HG02884 (cell line): Measurements from ENCODE around the gene MAPRE3.
"Not testable (repeated sequence)": the region's sequence is repeated elsewhere in the genome, so short reads cannot be mapped to it uniquely, and the experiment has no call there.

ENCODE experiments used
- ATAC-seq: cut with Tn5 transposase; IDR thresholded peaks from one replicate; pipeline ENCODE4 v1.9.1; 2021; ENCODE audit warnings: mild to moderate bottlenecking, moderate library complexity; ENCODE audit not compliant: unreplicated experiment

The MAPRE3 gene

DNA sequence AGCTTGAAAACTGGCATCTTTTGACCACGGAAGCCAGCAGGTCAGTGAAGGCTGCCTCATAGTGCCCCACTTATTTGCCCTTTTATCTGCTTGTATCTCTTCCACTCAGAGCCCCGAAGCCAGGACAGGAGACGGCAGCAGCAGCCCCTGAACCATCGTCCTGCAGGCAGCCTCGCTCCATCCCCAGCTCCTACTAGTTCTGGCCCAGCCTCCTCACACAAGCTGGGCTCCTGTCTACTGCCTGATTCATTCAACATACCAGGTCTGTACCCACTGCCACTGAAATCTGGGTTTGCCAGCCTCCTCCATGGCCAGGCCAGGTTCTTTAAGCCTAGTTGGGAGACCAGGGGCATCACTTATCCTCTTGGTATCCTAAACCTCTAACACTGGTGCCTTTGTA is 96.9 kb downstream of the MAPRE3 start:
- no peak for ATAC-seq

- ATAC-seq = no peak
These were observed 99.0 kb downstream of the MAPRE3 start for GRCh38 chr2:27069436-27069835.

DNA sequence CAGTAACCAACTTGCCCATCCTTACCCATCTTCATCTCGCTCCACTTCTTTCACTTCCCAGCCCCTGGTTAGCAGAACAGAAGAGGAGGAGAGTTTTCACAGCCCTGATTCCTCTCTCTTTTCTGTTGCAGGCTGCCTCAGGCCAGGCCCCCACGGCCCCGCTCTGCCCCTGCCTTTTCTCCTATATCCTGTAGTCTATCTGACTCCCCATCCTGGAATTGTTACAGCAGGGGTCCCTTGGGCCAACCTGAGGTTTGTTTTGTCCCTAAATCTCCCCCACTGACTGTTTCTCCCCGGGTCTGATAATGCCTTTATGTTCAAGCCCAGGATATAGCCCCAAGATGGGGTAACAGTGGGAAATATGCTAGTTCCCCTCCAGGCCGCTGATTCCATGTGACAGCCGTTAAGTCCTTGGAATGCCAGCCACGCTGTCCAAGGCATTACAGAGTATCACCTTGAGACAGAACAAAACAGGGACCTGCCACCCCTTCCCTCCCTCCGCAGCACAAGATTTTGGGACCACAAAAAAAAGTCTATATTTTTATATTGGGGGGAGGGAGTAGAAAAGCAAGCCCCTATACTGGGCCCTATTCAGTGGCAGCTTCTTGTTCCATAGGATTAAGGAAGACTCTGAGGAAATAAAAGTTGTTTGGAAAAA is 99.7 kb downstream of the MAPRE3 start:
- no peak for ATAC-seq

DNA sequence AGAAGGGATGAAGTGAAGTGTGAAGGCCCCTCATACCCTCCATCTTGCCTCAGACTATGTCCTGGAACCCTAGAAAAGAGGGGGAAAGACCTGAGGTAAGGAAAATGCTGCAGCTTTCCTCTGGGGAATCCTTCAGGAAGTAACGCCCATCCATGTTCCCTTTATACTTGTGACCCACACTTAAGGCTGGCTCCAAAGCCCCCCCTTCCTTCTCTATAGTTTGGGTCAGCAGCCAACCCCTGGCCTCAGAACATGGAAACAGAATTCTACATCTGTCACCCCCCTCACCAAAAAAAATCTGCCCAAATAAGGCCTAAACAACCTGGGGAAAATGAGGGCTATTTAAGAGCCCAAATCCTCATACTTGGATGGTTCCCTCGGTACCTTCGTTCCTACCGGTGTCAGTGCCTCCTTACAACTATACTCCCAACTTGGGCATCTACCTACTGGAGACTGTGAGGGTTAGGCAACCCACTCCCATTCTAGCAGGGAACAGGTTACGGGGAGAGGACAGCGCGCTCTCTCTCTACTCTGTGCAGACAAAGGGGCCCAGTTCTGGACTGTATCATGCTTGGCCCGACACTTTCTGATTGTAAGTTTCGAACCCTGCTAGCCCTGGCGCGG is 100.3 kb downstream of the MAPRE3 start:
- ATAC-seq = no peak

DNA sequence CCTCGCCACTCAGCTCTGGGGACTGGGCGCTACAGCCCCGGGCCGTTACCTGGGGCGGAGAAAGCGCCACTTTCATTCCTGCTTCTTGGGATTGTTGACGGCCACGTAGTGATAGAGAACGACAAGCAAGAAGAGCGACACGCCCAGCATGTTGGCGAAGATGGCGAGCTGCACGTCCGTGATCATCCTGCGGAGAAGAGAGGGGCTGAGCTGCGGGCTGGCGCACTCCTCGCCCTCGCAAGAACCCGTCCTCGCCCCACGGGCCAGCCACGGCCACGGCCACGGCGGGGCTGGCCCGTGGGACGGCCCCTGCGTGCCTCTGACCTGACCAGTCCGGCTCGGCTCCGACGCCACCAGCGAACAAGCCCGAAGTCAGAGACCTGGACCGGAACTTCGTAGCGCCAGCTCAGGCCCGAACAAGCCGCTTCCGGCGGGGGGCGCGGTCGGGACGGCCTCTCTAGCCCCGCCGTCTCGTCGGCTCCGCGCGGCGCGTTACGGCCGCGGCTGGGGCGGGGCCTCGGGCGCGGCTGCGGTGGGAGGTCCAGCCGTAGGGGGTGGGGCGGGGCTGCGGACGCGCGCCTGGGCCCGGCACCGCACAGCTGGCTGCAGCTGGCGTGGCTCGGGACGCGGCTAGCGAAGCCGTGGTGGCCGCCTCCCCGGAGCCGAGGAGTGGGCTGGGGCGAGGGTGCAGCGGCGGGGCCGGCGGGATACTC is 101.0 kb downstream of the MAPRE3 start, which contains the start of gene OST4:
TSS of gene OST4 (minus strand) at position 378 of the 713 bp plus-strand sequence.
- ATAC-seq = peak; percentile 82

DNA sequence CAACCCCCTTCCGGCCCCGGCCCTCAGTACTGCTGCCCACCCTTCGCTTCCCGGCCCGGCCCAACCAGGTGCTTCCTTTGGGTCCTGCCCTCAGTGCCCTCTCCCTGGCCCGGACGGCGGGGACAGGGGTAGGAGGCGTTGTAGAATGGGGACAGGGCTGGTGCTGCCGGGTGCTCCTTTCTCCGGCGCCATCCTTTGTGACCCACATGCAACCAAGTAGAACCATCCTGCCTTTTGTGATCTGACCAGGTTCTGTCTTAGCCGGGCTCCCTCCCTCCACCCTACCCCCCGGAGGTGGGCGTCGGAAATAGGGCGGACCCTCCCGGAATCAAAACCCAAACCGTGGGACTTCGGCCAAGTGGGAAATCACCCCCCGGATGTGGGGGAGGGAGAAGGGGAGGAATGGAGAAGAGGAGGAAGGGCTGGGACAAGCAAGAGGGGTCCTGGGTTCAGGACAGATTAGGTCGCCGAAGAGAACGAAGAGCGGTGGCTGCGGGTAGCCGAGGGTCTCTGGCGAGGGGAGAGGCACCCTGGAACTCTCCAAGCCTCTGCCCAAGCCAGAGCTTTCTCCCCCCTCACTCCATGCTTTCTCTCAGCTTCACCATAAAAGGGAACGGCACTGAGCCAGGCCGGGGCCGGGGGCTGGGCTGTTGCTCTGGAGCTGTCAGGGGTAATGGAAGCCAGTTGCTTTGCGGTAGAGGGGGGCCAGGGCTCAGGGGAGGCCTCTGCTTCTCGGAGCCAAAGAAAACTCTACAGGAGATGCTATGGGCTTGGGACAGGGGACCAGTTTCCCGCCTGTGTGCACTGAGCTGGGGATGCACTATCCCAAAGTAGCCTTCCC is 101.8 kb downstream of the MAPRE3 start:
- ATAC-seq = peak; percentile 19

- ATAC-seq = no peak
These were observed 102.5 kb downstream of the MAPRE3 start for GRCh38 chr2:27072920-27073319.

- ATAC-seq = no peak
These were observed 103.3 kb downstream of the MAPRE3 start for GRCh38 chr2:27073782-27074181.

DNA sequence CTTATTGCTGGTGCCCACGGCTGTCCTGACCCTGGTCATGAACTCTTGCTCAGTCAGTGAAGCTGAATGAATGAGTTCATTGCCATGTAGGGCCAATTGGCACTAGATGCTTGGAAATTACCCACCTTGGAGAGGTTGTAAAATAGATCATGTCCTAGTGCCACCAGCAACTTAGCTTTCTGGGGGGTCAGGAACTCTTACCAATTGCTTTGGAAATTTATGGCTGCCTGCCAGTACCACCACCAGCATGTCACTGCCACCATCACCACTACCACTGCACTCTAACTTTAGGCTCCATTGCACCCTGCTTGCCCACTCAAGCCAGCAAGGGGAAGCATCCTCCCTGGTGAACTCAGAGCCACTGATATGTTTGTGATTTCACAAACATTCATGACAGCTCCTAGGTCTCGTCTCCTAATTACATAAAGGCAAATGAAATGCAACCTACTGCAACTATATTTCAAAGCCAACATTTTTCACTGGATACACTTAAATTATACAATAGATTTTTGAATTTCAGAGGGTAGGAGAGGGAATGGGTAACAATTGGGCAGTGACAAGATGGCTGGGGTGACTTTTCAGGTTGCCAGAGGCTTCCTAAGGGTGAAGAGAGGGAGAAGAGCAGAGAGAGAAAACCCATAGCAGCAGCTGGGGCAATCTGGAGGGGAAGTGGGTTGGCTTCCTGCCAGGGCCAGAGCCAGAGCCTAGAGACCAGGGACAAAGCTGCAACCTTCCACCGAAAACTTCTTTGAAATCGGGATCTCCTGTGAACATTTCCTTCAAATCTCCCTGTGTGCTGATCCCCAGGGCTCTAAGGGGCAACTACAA is 104.5 kb downstream of the MAPRE3 start:
- ATAC-seq = no peak

DNA sequence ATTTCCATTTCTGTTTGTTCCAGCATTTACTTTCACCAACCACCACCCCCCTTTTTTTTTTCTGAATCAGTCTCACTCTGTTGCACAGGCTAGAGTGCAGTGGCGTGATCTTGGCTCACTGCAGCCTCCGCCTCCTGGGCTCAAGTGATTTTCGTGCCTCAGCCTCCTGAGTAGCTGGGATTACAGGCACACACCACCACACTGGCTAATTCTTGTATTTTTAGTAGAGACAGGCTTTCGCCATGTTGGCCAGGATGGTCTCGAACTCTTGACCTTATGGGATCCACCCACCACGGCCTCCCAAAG is 105.1 kb downstream of the MAPRE3 start:
- not testable (repeated sequence) for ATAC-seq

- no peak for ATAC-seq
These were observed 105.9 kb downstream of the MAPRE3 start for GRCh38 chr2:27076323-27076722.
